ENCODE measurements around the gene TIE1. TPM values are rescaled to one million over a fixed set of nuclear protein-coding genes. Genes with fewer than 3 reads are reported as not detected.

The TIE1 gene
- total RNA-seq, 1 experiment from 2014 or later = 1.2 TPM

GRCh38 chr1:43327549-43328292 is 26.9 kb downstream of the TIE1 start:
- H2BK120ac ChIP-seq (ENCODE audit: low read depth, low read length, poor library complexity, severe bottlenecking) = no peak overlapping the region
- no peak overlapping the region for H2BK20ac ChIP-seq (ENCODE audit: low read depth, low read length, poor library complexity, severe bottlenecking)
- no peaks in the 10 kb centered on the region for H3K79me2 ChIP-seq (ENCODE audit: insufficient read depth, low read length)
- DNase-seq = no peak
- H2BK5ac ChIP-seq (ENCODE audit: insufficient read length, low read length) = no peak overlapping the region
- peaks cover 0 to 8% (median 5%) of the 10 kb centered on the region in 3 experiments; a peak in 6 of 7 replicates for H3K36me3 Mint-ChIP-seq (ENCODE audit: insufficient read depth in 1 of 3, low read depth in 3 of 3)
- no peak overlapping the region for H3K4me2 ChIP-seq (ENCODE audit: insufficient read depth, insufficient read length, low read length)
- H4K5ac ChIP-seq (ENCODE audit: insufficient read length, low read depth, low read length) = no peak overlapping the region
- no peaks in the 10 kb centered on the region for H3K27me3 ChIP-seq (ENCODE audit: insufficient read depth, low read length)
- no peaks in the 10 kb centered on the region for H3K9me3 ChIP-seq (ENCODE audit: control insufficient read depth, low read depth, low read length)
- H3K27ac Mint-ChIP-seq = no peak overlapping the region
- H2BK15ac ChIP-seq (ENCODE audit: low read depth, low read length) = no peak overlapping the region
- H3K27ac ChIP-seq (ENCODE audit: insufficient read length, low read depth, low read length) = no peak overlapping the region
- H4K8ac ChIP-seq (replicated peaks; ENCODE audit: insufficient read length, low read depth, low read length) = no peak overlapping the region
- no peak overlapping the region for H2AFZ ChIP-seq (ENCODE audit: low read length)
- no peaks in the 10 kb centered on the region; the same call in 1 of the 2 replicates for H3K27me3 Mint-ChIP-seq (ENCODE audit: low read depth)
- no peak overlapping the region for H3T11ph ChIP-seq (ENCODE audit: low read length)
- no peak overlapping the region for H3K56ac ChIP-seq (ENCODE audit: insufficient read length, low read depth, low read length)
- H4K20me1 ChIP-seq (ENCODE audit: control insufficient read depth, insufficient read depth, insufficient read length) = no peaks in the 10 kb centered on the region
- H3K4ac ChIP-seq (ENCODE audit: low read depth, low read length) = no peak overlapping the region
- H4K91ac ChIP-seq (ENCODE audit: insufficient read length, low read depth, low read length) = no peak overlapping the region
- no peak overlapping the region for H3K4me3 Mint-ChIP-seq
- no peak overlapping the region for H2AK5ac ChIP-seq (ENCODE audit: insufficient read length, low read length)
- H3K4me1 ChIP-seq (ENCODE audit: insufficient read depth, low read length) = no peaks in the 10 kb centered on the region
- H3K79me1 ChIP-seq (ENCODE audit: insufficient read depth, low read depth, low read length, poor library complexity, severe bottlenecking) = no peaks in the 10 kb centered on the region
- no peak overlapping the region for H3K14ac ChIP-seq (ENCODE audit: insufficient read depth, low read length)
- H3K18ac ChIP-seq (ENCODE audit: insufficient read length, low read depth, low read length) = no peak overlapping the region
- no peak overlapping the region for H3K23ac ChIP-seq (ENCODE audit: insufficient read length, low read depth, low read length)
- no peaks in the 10 kb centered on the region for H3K23me2 ChIP-seq (ENCODE audit: insufficient read length, low read depth, low read length, poor library complexity, severe bottlenecking)
- H3K4me1 Mint-ChIP-seq = peaks cover 21 to 26% of the 10 kb centered on the region in 2 experiments
- WGBS (ENCODE audit: extremely low coverage, insufficient read length, low lambda C conversion rate) = no CpG with 5 or more reads among the region's 1 CpG
- peaks cover 22 to 30% of the 10 kb centered on the region in 2 experiments for H3K9me3 Mint-ChIP-seq
- no peak overlapping the region for H3K9ac ChIP-seq (ENCODE audit: extremely low read depth, insufficient read length, low read length)
- H2BK12ac ChIP-seq (ENCODE audit: insufficient read length, low read depth, low read length) = no peak overlapping the region
- TF ChIP-seq, protein P1, sequence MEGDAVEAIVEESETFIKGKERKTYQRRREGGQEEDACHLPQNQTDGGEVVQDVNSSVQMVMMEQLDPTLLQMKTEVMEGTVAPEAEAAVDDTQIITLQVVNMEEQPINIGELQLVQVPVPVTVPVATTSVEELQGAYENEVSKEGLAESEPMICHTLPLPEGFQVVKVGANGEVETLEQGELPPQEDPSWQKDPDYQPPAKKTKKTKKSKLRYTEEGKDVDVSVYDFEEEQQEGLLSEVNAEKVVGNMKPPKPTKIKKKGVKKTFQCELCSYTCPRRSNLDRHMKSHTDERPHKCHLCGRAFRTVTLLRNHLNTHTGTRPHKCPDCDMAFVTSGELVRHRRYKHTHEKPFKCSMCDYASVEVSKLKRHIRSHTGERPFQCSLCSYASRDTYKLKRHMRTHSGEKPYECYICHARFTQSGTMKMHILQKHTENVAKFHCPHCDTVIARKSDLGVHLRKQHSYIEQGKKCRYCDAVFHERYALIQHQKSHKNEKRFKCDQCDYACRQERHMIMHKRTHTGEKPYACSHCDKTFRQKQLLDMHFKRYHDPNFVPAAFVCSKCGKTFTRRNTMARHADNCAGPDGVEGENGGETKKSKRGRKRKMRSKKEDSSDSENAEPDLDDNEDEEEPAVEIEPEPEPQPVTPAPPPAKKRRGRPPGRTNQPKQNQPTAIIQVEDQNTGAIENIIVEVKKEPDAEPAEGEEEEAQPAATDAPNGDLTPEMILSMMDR (conservative IDR thresholded peaks at IDR 0.05) = no peak
